HUES6 (cell line): Measurements from ENCODE around the gene CCBE1.

ENCODE experiments used
- H3K27ac ChIP-seq: 2 replicates; pipeline ENCODE4 v1.7.0; 2013; ENCODE audit warnings: low read depth, mild to moderate bottlenecking, low read length, inconsistent platforms
- H3K27me3 ChIP-seq: 2 replicates; pipeline ENCODE4 v1.6.1; 2013; ENCODE audit warnings: low read length; ENCODE audit not compliant: control insufficient read depth, insufficient read depth
- H3K36me3 ChIP-seq: 2 replicates; pipeline ENCODE4 v1.6.1; 2013; ENCODE audit warnings: low read length; ENCODE audit not compliant: control insufficient read depth, insufficient read depth
- H3K4me1 ChIP-seq: 2 replicates; pipeline ENCODE4 v1.6.1; 2013; ENCODE audit warnings: low read length; ENCODE audit not compliant: control insufficient read depth, insufficient read depth
- H3K4me3 ChIP-seq: 2 replicates; pipeline ENCODE4 v1.5.1; 2013; ENCODE audit warnings: low read depth, low read length
- H3K9ac ChIP-seq: one replicate; pipeline ENCODE4 v1.6.1; 2013; ENCODE audit warnings: mild to moderate bottlenecking, low read length
- H3K9me3 ChIP-seq: 2 replicates; pipeline ENCODE4 v1.6.1; 2013; ENCODE audit warnings: low read depth, low read length; ENCODE audit not compliant: control insufficient read depth, insufficient read depth

CCBE1 gene

DNA sequence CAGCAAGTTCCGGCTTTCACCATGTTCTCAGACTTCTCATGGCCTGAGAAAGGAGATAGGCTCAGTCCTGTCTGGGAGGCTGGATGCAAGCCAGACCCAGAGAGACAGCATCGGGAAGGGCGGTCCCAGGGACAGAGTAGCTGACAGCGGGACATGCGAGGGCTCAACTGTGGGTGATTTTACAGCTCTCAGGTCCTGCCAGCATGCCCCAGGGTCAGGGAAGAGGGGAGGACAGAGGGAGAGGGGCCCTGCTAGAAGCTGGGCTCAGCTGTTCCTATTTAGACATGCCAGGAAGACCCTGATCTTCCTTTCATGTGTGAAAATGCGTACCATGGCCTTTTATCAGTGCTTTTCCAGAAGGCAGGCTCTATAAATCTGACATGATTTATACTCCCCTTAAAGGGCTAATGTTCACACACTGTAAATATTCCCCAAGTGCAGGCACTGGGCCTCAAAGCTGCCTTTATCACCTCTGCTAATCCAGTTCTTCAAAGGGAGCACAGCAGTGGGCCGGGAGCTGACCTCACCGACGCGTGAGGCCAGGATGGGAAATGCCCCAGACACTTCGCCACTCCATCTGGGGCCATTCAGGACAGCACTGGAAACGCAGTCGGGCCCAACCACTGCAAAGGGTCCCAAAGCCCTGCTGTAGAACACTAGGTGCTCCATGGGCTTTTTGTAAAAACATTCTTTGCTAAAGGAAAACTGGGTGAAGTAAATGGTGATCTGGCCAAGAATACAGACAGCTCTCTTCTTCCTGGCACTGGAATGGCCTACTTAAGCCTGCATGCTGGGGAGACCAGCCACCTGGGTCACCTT is 242.1 kb downstream of the CCBE1 start:
- H3K4me3 ChIP-seq: no peak overlapping the region; the same call in 1 of the 2 replicates
- H3K9me3 ChIP-seq: no peaks in the 10 kb centered on the region
- no peaks in the 10 kb centered on the region; the same call in 1 of the 2 replicates for H3K27me3 ChIP-seq
- no peaks in the 10 kb centered on the region for H3K36me3 ChIP-seq
- no peak overlapping the region for H3K27ac ChIP-seq
- H3K4me1 ChIP-seq: peaks cover 14% of the 10 kb centered on the region; the same call in 1 of the 2 replicates
- peak overlapping the region; percentile 41 for H3K9ac ChIP-seq

DNA sequence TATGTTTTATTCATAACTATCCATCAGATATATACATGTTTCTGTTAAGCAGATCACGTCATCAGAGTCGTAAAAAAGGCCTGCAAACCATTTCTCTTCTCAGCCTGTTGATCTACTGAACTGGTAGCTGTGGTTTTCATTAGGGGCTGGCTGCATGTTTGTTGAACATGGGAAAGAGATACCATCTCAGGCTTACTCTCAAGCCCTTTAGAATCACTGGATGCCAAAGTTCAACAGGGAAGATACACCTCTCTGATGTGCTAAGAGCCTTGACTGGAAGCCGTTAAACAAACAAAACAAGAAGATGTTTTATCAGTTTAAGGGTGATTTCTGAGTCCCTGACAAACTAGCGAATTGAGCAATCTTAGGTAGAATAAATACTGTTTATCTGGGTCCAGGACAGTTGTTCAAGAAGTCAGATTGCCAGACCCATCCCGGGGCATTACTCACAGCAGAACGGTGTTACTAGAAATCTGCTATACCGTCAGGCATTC is 243.7 kb downstream of the CCBE1 start:
- Histone ChIP-seq H3K4me3 (no peak overlapping the region), H3K36me3 (no peaks in the 10 kb centered on the region), H3K27ac (no peak overlapping the region), H3K4me1 (peaks cover 10% of the 10 kb centered on the region; the same call in 1 of the 2 replicates), H3K27me3 (no peaks in the 10 kb centered on the region; the same call in 1 of the 2 replicates), H3K9me3 (no peaks in the 10 kb centered on the region), H3K9ac (no peak overlapping the region)

DNA sequence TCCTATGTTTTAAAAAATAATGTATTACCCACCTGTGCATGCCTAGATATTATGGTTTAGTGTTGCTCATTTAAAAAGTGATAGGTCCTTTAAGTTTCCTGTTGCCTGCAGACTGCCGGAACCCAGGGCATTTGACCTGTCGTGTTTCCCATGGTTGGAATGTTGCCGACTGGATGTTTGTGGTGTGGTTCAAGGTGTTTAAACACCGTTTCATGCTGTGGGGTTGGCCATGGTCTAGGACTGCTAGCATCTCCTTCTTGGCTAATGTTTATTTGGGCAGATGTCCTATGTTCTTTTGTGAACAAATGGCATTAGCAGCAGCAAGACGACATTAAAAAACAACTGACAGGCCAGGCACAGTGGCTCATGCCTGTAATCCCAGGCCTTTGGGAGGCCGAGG is 245.3 kb downstream of the CCBE1 start:
- no peaks in the 10 kb centered on the region for H3K36me3 ChIP-seq
- no peak overlapping the region for H3K9ac ChIP-seq
- no peaks in the 10 kb centered on the region for H3K9me3 ChIP-seq
- H3K27ac ChIP-seq: no peak overlapping the region
- no peaks in the 10 kb centered on the region for H3K27me3 ChIP-seq
- peaks cover 10% of the 10 kb centered on the region; the same call in 1 of the 2 replicates for H3K4me1 ChIP-seq
- no peak overlapping the region for H3K4me3 ChIP-seq

DNA sequence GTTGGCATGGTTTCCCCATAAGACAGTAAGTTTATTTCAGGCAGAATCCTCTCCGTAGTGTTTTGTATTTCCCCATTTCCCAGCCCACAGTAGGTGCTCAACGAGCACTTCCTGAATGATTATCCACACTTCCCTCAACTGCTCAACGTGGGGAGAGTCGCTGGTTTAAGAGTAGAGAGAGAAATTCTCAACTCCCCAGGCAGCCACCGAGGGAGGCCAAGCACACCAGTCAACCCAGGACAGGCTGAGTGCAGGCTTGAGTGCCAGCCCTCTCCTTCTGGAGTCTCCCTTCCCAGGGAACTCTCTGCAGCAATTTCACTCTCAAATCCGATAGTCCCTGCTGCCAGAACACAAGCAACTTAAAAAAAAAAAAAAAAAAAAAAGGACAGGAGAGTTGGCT is 246.2 kb downstream of the CCBE1 start:
- no peak overlapping the region for H3K9ac ChIP-seq
- H3K36me3 ChIP-seq: no peaks in the 10 kb centered on the region
- no peak overlapping the region for H3K27ac ChIP-seq
- no peaks in the 10 kb centered on the region for H3K27me3 ChIP-seq
- peaks cover 10% of the 10 kb centered on the region; the same call in 1 of the 2 replicates for H3K4me1 ChIP-seq
- no peak overlapping the region for H3K4me3 ChIP-seq
- H3K9me3 ChIP-seq: no peaks in the 10 kb centered on the region

DNA sequence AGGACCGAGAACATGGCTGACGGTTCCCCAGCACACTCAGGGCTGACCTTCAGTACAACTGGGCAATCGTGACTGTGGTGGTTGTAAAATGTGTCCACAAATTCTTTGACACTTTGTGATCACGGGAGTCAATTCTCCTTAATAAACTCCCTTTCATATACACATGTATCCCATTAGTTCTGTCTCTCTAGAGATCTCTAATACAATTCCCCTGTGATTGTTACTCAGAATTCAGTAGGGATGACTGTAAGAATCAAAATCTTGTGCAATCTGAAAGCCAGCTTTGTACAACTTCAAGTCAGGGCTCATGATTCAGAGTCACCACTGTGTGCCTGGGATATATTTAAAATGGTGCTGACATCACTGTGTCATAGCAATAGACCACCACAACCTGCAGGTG is 248.7 kb downstream of the CCBE1 start:
- H3K27ac ChIP-seq: no peak overlapping the region
- H3K9ac ChIP-seq: no peak overlapping the region
- H3K36me3 ChIP-seq: no peaks in the 10 kb centered on the region
- H3K4me3 ChIP-seq: no peak overlapping the region
- H3K9me3 ChIP-seq: no peaks in the 10 kb centered on the region
- no peaks in the 10 kb centered on the region for H3K27me3 ChIP-seq
- H3K4me1 ChIP-seq: peaks cover 4% of the 10 kb centered on the region; the same call in 1 of the 2 replicates

DNA sequence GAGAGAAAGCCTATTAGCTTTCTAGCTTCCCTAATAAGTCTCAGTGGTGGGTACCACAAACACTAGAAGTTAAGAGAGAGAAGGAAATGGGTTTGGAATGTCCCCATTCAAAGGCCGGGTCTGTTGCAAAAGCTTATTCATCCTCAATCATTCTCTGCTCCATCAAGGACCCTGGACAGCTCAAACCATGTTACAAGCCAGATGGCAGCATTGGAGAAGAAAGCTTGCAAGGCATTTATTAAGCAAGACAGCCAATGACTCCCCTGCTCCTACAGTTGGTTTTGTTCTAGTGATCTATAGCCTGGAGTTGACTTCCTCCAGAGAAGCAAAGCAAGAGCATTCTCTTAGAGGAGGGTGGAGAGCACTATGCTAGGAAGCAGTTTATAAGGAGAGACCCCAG is 251.2 kb downstream of the CCBE1 start:
- Histone ChIP-seq H3K9me3 (no peaks in the 10 kb centered on the region), H3K4me3 (no peak overlapping the region), H3K4me1 (peaks cover 2% of the 10 kb centered on the region; the same call in 1 of the 2 replicates), H3K9ac (no peak overlapping the region), H3K36me3 (no peaks in the 10 kb centered on the region), H3K27ac (no peak overlapping the region), H3K27me3 (no peaks in the 10 kb centered on the region)

DNA sequence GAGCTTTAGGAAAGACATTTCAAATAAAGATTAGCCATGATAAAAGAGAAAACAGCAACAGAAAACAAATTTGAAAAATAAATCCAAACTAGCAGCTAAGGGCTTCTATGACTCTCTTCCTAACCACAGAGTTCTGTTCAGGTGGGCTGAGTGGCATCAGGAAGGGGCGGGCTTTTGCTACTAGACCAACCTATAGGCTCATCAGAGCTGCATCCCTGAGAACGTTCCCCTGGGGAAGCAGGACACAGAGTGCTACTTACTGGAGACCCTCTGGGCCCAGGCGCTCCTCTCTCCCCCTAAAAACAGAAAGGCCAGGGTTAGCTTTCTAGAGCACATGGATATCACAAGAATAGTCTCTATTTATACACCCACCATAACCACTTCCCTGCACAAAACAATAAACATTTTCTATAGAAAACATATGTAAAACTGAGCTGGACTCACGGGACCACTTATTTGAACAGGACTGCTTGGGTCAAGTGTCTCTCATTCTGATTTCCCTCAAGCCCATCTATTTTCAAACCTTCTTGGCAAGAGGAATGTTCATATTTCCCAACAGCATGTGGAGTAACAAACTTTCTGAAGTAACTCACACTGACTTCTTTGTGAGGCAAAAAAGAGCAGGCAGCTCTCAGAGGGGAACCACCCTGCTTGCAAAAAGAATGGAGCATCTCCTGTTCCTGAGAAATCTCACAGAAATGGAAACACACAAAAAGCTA is 259.2 kb downstream of the CCBE1 start:
- H3K4me1 ChIP-seq: no peaks in the 10 kb centered on the region
- no peaks in the 10 kb centered on the region for H3K27me3 ChIP-seq
- H3K9me3 ChIP-seq: no peaks in the 10 kb centered on the region
- no peak overlapping the region for H3K27ac ChIP-seq
- H3K36me3 ChIP-seq: no peaks in the 10 kb centered on the region
- H3K9ac ChIP-seq: no peak overlapping the region
- no peak overlapping the region for H3K4me3 ChIP-seq

DNA sequence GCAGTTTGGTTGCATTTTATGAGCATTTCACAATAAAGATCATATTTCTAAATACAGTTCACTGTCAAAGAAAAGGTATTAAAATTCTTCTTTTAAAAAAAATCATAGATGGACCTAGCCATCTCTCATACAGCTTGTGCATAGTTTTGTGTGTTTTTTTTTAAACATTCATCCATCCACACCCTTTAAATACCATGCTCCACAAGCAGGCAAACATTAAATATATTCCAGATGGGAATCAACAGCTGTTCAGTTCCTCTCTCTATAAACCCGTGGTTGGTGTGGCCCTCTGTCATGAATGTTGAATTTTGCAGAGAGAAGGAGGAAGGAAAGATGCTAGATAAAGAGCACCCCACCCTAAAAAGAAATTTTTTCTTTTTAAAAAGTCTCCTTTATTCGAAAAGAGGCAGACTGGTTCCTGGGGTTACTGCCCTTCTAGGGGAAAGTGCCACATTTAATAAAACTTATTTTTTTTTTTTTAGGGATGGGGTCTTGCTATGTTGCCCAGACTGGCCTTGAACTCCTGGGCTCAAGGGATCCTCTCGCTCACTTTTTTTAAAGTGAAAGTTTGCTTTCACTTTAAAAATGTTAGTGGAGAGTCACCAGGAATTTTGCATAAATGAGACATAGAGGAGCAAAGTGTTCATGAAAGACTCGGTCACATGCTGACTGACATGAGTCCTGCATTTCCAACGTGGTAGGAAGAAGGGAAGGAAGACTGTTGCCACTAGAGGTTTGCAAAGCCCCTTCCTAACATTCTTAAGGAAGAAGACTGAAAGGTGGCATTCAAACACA is 264.2 kb downstream of the CCBE1 start:
- H3K9ac ChIP-seq: no peak overlapping the region
- no peaks in the 10 kb centered on the region for H3K9me3 ChIP-seq
- H3K4me3 ChIP-seq: no peak overlapping the region
- no peaks in the 10 kb centered on the region for H3K36me3 ChIP-seq
- H3K27ac ChIP-seq: no peak overlapping the region
- no peaks in the 10 kb centered on the region for H3K27me3 ChIP-seq
- H3K4me1 ChIP-seq: no peaks in the 10 kb centered on the region

DNA sequence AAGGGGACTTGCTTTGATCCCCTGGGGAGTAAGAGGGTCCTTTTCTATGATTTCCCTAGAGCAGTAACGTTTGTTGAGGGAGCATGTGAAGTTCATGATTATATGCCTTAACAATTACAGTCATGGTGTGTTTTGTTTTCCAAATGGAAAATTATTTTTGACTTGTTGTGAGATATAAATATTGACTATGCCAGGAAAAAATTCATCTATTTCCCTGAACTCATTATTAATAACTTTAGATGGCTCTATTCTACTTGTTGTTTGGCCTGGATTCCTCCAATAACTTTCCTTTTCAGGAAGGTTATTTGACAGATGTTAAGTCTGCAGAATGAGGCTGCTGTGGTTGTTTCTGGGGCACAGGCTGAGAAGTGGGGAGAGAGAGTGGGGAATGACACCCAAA is 266.1 kb downstream of the CCBE1 start:
- Histone ChIP-seq H3K9ac (no peak overlapping the region), H3K4me3 (no peak overlapping the region), H3K27ac (no peak overlapping the region), H3K4me1 (no peaks in the 10 kb centered on the region), H3K9me3 (no peaks in the 10 kb centered on the region), H3K27me3 (no peaks in the 10 kb centered on the region), H3K36me3 (no peaks in the 10 kb centered on the region)

DNA sequence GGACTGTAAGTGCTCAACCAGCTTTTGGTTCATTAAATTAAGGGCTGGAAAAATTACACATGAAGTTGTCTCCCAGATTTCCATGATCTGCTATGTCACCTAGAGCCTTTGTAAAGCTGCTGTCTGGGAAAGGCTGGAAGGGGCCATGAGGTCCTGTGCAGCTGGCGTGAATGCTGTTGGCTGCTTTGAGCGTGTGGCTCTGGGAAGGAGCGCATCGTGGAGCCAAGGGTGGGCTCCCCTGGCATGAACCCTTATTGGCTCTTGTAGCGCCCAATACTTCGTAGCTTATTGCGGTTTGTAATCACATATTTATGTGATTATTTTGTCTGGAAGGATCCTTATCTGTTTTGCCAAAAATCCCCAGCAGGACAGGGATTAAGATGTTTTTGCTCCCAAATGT is 267.6 kb downstream of the CCBE1 start:
- Histone ChIP-seq H3K4me1 (no peaks in the 10 kb centered on the region), H3K9ac (no peak overlapping the region), H3K9me3 (no peaks in the 10 kb centered on the region), H3K36me3 (no peaks in the 10 kb centered on the region), H3K27me3 (no peaks in the 10 kb centered on the region), H3K27ac (no peak overlapping the region), H3K4me3 (no peak overlapping the region)
